Thoracic aorta (tissue), 2 donors: Measurements from ENCODE around the gene BCKDHA. TPM values are rescaled to one million over a fixed set of nuclear protein-coding genes. Genes with fewer than 3 reads are reported as not detected.
"Not testable (repeated sequence)": the region's sequence is repeated elsewhere in the genome, so short reads cannot be mapped to it uniquely, and the experiment has no call there.

Source experiments
- ATAC-seq: fragments of 150-250 bp; one replicate; pipeline ENCODE4 v1.8.0; 2017; ENCODE audit warnings: low read depth; ENCODE audit not compliant: insufficient number of reproducible peaks, low FRiP score
- DNase-seq: peaks from one replicate; pipeline ENCODE4 v3.0.0-alpha.2; 2020; ENCODE audit warnings: low spot score
- H3K27ac ChIP-seq, 2 donors: fragments of 200-600 bp; sonication (generic); 1 replicate in 1 of 2; 2 replicates in 1 of 2; pipeline ENCODE4 v1.5.1; 2016; ENCODE audit warnings: mild to moderate bottlenecking in 2 of 2, moderate library complexity in 2 of 2
- H3K27me3 ChIP-seq: fragments of 200-600 bp; sonication (generic); replicated peaks from 2 replicates; pipeline ENCODE4 v1.6.0; 2016; ENCODE audit warnings: mild to moderate bottlenecking; ENCODE audit not compliant: insufficient read depth
- H3K36me3 ChIP-seq: fragments of 200-600 bp; sonication (generic); one replicate; pipeline ENCODE4 v1.5.1; 2016
- H3K4me1 ChIP-seq, 2 donors: fragments of 200-600 bp; sonication (generic); 1 replicate in 1 of 2; 2 replicates in 1 of 2; pipeline versions ENCODE4 v1.5.1 to v1.6.0; 2016; ENCODE audit warnings: low read depth in 2 of 2, mild to moderate bottlenecking in 1 of 2; ENCODE audit not compliant: control insufficient read depth in 1 of 2
- H3K4me3 ChIP-seq: fragments of 200-600 bp; sonication (generic); 2 replicates; pipeline ENCODE4 v1.5.1; 2016; ENCODE audit warnings: mild to moderate bottlenecking
- H3K9me3 ChIP-seq: fragments of 200-600 bp; sonication (generic); 2 replicates; pipeline ENCODE4 v1.5.1; 2016
- total RNA-seq, 2 donors: library from RNA; depleted of rRNA; stranded (reverse); fragments of >200 nt; gene quantifications; one replicate each; pipeline versions ENCODE4 v1.1.0 to v1.2.3, GENCODE V29; 2016
- TF ChIP-seq, protein P1 (sequence below): fragments of 200-600 bp; sonication (generic); IDR thresholded peaks from one replicate; pipeline ENCODE4 v1.5.1; 2019; ENCODE audit warnings: antibody characterized with exemption

The BCKDHA gene
- total RNA-seq, 2 donors from 2014 or later, result 18.5 to 35.9 TPM

DNA sequence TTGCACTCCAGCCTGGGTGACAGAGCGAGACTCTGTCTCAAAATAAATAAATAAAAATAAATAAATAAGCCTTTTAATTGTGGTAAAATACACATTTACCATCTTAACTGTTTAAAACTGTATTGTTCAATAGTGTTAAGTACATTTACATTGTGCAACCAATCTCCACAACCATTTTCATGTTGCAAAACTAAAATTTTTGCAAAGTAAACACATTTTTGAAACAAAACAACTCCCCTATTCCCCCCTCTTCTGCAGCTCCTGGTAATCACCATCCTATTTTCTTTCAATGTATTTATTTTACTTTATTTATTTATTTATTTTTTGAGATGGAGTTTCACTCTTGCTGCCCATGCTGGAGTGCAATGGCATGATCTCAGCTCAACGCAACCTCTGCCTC, 27.8 kb upstream of the BCKDHA start:
- H3K9me3 ChIP-seq, result no peaks in the 10 kb centered on the region
- no peaks in the 10 kb centered on the region for H3K27me3 ChIP-seq
- H3K4me1 ChIP-seq, result peaks cover 19 to 24% of the 10 kb centered on the region in 2 donors
- H3K4me3 ChIP-seq, result no peak overlapping the region
- no peaks in the 10 kb centered on the region for H3K36me3 ChIP-seq
- DNase-seq (no peak), ATAC-seq (no peak)
- no peak overlapping the region for H3K27ac ChIP-seq
- TF ChIP-seq, protein P1, sequence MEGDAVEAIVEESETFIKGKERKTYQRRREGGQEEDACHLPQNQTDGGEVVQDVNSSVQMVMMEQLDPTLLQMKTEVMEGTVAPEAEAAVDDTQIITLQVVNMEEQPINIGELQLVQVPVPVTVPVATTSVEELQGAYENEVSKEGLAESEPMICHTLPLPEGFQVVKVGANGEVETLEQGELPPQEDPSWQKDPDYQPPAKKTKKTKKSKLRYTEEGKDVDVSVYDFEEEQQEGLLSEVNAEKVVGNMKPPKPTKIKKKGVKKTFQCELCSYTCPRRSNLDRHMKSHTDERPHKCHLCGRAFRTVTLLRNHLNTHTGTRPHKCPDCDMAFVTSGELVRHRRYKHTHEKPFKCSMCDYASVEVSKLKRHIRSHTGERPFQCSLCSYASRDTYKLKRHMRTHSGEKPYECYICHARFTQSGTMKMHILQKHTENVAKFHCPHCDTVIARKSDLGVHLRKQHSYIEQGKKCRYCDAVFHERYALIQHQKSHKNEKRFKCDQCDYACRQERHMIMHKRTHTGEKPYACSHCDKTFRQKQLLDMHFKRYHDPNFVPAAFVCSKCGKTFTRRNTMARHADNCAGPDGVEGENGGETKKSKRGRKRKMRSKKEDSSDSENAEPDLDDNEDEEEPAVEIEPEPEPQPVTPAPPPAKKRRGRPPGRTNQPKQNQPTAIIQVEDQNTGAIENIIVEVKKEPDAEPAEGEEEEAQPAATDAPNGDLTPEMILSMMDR, result no peak

DNA sequence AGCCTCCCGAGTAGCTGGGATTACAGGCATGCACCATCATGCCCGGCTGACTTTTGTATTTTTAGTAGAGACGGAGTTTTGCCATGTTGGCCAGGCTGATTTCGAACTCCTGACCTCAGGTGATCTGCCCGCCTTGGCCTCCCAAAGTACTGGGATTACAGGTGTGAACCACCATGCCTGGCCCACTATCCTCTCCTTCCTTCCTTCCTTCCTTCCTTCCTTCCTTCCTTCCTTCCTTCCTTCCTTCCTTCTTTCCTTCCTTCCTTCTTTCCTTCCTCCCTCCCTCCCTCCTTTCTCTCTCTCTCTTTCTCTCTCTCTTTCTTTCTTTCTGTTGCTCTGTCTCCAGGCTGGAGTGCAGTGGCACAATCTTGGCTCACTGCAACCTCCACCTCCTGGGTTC, 26.5 kb upstream of the BCKDHA start:
- not testable (repeated sequence) for H3K27ac ChIP-seq, H3K4me3 ChIP-seq, ATAC-seq, DNase-seq, H3K36me3 ChIP-seq, H3K27me3 ChIP-seq, H3K9me3 ChIP-seq
- peaks cover 27 to 31% of the 10 kb centered on the region in 2 donors for H3K4me1 ChIP-seq

DNA sequence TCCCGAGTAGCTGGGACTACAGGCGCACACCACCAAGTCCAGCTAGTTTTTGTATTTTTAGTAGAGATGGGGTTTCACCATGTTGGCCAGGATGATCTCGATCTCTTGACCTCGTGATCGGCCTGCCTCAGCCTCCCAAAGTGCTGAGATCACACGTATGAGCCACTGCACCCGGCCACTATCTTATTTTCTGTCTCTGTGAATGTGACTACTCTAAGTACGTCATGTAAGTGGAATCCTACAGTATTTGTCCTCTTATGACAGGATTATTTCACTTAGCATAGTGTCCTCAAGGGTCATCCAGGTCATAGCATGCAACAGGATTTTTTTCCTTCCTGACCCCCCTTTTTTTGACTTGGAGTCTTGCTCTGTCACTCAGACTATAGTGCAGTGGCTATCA, 26.1 kb upstream of the BCKDHA start:
- H3K9me3 ChIP-seq, result no peaks in the 10 kb centered on the region
- H3K36me3 ChIP-seq, result no peaks in the 10 kb centered on the region
- no peak overlapping the region for H3K4me3 ChIP-seq
- H3K27ac ChIP-seq, result no peak overlapping the region
- peaks cover 27 to 34% of the 10 kb centered on the region in 2 donors for H3K4me1 ChIP-seq
- ATAC-seq (no peak), DNase-seq (no peak)
- H3K27me3 ChIP-seq, result no peaks in the 10 kb centered on the region
- TF ChIP-seq, protein P1, result no peak

DNA sequence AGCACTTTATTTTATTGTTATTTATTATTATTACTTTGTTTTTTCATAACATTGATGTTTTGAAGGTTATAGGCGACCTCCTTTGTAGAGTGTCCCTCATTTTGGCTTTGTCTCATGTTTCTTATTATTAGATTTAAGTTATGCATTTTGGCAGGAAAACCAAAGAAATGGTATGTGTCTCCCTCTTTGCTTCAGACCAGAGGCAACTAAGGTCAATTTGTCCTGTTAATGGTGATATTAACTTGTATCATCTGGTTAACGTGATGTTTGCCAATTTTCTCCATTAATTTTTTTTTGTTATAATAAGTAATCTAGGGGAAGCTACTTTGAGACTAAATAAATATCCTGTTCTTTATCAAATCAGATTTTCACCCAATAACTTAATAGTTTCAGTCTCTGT, 25.1 kb upstream of the BCKDHA start:
- no peak overlapping the region for H3K4me3 ChIP-seq
- ATAC-seq, result no peak
- TF ChIP-seq, protein P1, result no peak

DNA sequence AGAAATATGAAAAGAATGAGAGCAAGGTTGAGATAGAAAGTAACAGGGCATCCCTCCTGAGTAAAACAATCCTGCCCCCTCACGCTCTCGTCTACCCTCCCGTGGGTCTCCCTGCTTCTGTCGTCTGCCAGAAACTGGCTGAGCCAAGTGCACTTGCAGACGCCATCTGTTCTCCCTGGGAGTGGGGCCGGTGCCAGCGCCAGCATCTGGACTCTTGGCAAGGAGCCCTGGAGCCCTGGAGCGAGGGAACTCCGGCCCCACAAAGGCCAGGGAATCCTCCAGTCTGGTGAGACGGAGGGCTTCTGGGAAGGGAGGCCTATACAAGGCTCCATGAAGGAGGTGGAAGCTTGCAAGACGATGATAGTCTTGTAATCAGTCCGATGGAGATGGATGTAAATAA, 23.6 kb upstream of the BCKDHA start:
- TF ChIP-seq, protein P1, result no peak
- Histone ChIP-seq H3K4me1 (peaks cover 19 to 22% of the 10 kb centered on the region in 2 donors), H3K9me3 (no peaks in the 10 kb centered on the region), H3K27ac (peak overlapping the region in 1 of 2 donors; percentile 30), H3K4me3 (peak overlapping the region; percentile 25), H3K36me3 (no peaks in the 10 kb centered on the region), H3K27me3 (no peaks in the 10 kb centered on the region)
- DNase-seq, result peak; percentile 55
- ATAC-seq, result no peak

More for the DNA sequence above, 25.1 kb upstream of the BCKDHA start:
- DNase-seq, result no peak
- Histone ChIP-seq H3K27me3 (no peaks in the 10 kb centered on the region), H3K36me3 (no peaks in the 10 kb centered on the region), H3K4me1 (peaks cover 26 to 33% of the 10 kb centered on the region in 2 donors), H3K27ac (no peak overlapping the region), H3K9me3 (no peaks in the 10 kb centered on the region)
